ENCODE results near the gene KLHL6. TPM values are rescaled to one million over a fixed set of nuclear protein-coding genes. Genes with fewer than 3 reads are reported as not detected.

Gene KLHL6
- total and polyA plus RNA-seq, 10 of the 15 experiments (the other 5 are each of a cell fraction or from before 2014, with no cell fraction given): 4.0 to 91.8 (median 24.4) TPM

DNA sequence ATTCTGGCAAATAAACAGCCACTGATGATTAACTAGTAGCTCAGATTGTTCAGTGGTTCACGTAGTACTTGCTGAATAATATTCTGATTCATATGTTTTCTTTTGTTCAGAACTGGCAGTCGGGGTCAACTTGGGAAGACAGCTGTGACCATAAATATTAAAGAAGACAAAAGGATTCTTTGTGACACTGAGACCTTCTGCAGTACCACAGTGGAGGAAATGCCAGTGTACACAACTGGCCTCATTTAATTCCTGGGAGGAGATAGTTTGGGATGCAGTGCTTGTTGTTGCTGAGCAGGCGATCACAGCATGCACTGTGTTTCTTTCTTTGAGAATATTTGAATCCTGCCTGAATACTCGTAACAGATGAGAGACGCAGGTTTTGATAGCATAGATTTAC lies 100.4 kb downstream of the KLHL6 start:
- ATAC-seq (no peak), FAIRE-seq (no peak), DNase-seq (ENCODE audit: low read depth, low spot score) (no peak)
- SMC1A ChIA-PET (ENCODE audit: uncharacterized antibody, unreplicated experiment): no interaction called here
- POLR2A ChIA-PET: no interaction called here
- in situ Hi-C loops (cut with MboI) (no loop called here), intact Hi-C loops (cut with micrococcal nuclease; ENCODE audit: unreplicated experiment) (no loop called here)
- Histone ChIP-seq H3K36me3 (ENCODE audit: control insufficient read depth in 2 of 2, insufficient read depth in 2 of 2, low read length in 1 of 2) (no peaks in the 10 kb centered on the region), H4K20me1 (ENCODE audit: control insufficient read depth, insufficient read depth) (no peaks in the 10 kb centered on the region), H3K4me3 (no peak overlapping the region), H3K27ac (ENCODE audit: control insufficient read depth, insufficient read depth) (no peak overlapping the region), H3K4me1 (ENCODE audit: control insufficient read depth, insufficient read depth, low read length) (no peaks in the 10 kb centered on the region), H3K27me3 (replicated peaks in 1 of 2; ENCODE audit: control insufficient read depth in 2 of 2, insufficient read depth in 2 of 2, low read length in 1 of 2) (no peaks in the 10 kb centered on the region), H3K4me2 (ENCODE audit: control insufficient read depth, insufficient read depth) (no peak overlapping the region), H3K9ac (ENCODE audit: control insufficient read depth, insufficient read depth, low read length) (no peak overlapping the region), H3K9me3 (replicated peaks; ENCODE audit: control insufficient read depth, insufficient read depth, low read length) (no peaks in the 10 kb centered on the region), H3K79me2 (ENCODE audit: control insufficient read depth, insufficient read depth, low read length) (no peaks in the 10 kb centered on the region), H2AFZ (ENCODE audit: control insufficient read depth, low read depth, low read length) (no peak overlapping the region)
- WGBS (ENCODE audit: insufficient coverage, insufficient replicate concordance, low lambda C conversion rate, missing lambda C conversion rate): 68% methylated on average over 5 of the region's 5 CpGs
- CTCF ChIA-PET: interaction anchor here (0.6 kb wide), 1 partner anchor 28 kb away, joined by 3 read pairs; no protein-coding TSS in a partner anchor
- BruUV-seq (replicated peaks): no TSS peak
- no peak for TF ChIP-seq IRF4 (IDR thresholded peaks at IDR 0.05; ENCODE audit: low read depth, low read length)
- TF ChIP-seq SMAD1 (IDR thresholded peaks at IDR 0.05; ENCODE audit: low read depth, partially characterized antibody): no peak
- no peak for TF ChIP-seq MEF2B (IDR thresholded peaks at IDR 0.05; ENCODE audit: partially characterized antibody, poor library complexity, severe bottlenecking)
- no peak for TF ChIP-seq CHD1 (IDR thresholded peaks at IDR 0.05; ENCODE audit: low read depth, low read length)
- RAD21 ChIA-PET (ENCODE audit: unreplicated experiment): no interaction called here

DNA sequence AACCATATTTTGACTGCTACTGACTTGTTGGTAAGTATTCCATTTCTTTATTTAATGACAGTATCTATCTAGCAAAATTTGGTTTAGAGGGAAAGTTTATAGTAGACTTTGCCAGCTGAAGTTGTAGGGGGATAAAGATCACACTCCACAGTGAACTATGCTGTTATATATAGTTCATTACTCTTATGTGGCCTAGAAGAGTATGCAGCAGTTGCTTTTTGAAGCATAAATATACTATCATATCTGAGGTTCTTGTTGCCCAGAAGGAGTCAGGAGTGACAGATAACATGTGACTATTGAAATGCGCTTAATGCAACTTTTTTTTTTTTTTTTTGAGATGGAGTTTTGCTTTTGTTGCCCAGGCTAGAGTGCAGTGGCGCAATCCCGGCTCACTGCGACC lies 101.4 kb downstream of the KLHL6 start:
- H3K4me3 ChIP-seq: no peak overlapping the region
- no peak overlapping the region for H3K4me2 ChIP-seq (ENCODE audit: control insufficient read depth, insufficient read depth)
- H3K27ac ChIP-seq (ENCODE audit: control insufficient read depth, insufficient read depth): no peak overlapping the region
- WGBS (ENCODE audit: insufficient coverage, insufficient replicate concordance, low lambda C conversion rate, missing lambda C conversion rate): 70% methylated on average over 4 of the region's 4 CpGs
- BruUV-seq (replicated peaks): no TSS peak
- CTCF ChIA-PET: no interaction called here
- intact Hi-C loops (cut with micrococcal nuclease; ENCODE audit: unreplicated experiment): no loop called here
- FAIRE-seq (no peak), ATAC-seq (no peak), DNase-seq (ENCODE audit: low read depth, low spot score) (no peak)
- in situ Hi-C loops (cut with MboI): no loop called here
- H3K4me1 ChIP-seq (ENCODE audit: control insufficient read depth, insufficient read depth, low read length): no peaks in the 10 kb centered on the region
- SMC1A ChIA-PET (ENCODE audit: uncharacterized antibody, unreplicated experiment): no interaction called here
- no peak overlapping the region for H2AFZ ChIP-seq (ENCODE audit: control insufficient read depth, low read depth, low read length)
- H3K9me3 ChIP-seq (replicated peaks; ENCODE audit: control insufficient read depth, insufficient read depth, low read length): no peaks in the 10 kb centered on the region
- H3K79me2 ChIP-seq (ENCODE audit: control insufficient read depth, insufficient read depth, low read length): no peaks in the 10 kb centered on the region
- no peaks in the 10 kb centered on the region for H4K20me1 ChIP-seq (ENCODE audit: control insufficient read depth, insufficient read depth)
- RAD21 ChIA-PET (ENCODE audit: unreplicated experiment): no interaction called here
- H3K9ac ChIP-seq (ENCODE audit: control insufficient read depth, insufficient read depth, low read length): no peak overlapping the region
- no peaks in the 10 kb centered on the region for H3K36me3 ChIP-seq (ENCODE audit: control insufficient read depth in 2 of 2, insufficient read depth in 2 of 2, low read length in 1 of 2)
- POLR2A ChIA-PET: no interaction called here
- H3K27me3 ChIP-seq (replicated peaks in 1 of 2; ENCODE audit: control insufficient read depth in 2 of 2, insufficient read depth in 2 of 2, low read length in 1 of 2): peaks cover 0 to 5% of the 10 kb centered on the region in 2 experiments; a peak in 1 of 4 replicates
- no peak for TF ChIP-seq POLR2AphosphoS5 (IDR thresholded peaks at IDR 0.05; ENCODE audit: low read length)
- no peak for TF ChIP-seq NR2F1 (conservative IDR thresholded peaks at IDR 0.05)
- TF ChIP-seq IKZF1 (conservative IDR thresholded peaks at IDR 0.05): no peak
- TF ChIP-seq NBN (IDR thresholded peaks at IDR 0.05): no peak
- TF ChIP-seq SMC3 (IDR thresholded peaks at IDR 0.05; ENCODE audit: borderline replicate concordance, low read length): no peak
- no peak for TF ChIP-seq EP300 (IDR thresholded peaks at IDR 0.05; ENCODE audit: borderline replicate concordance in 1 of 2, control insufficient read depth in 1 of 2, low read depth in 2 of 2, low read length in 2 of 2)
- TF ChIP-seq BCL11A (IDR thresholded peaks at IDR 0.05; ENCODE audit: low read depth, low read length): no peak
- TF ChIP-seq ZZZ3 (IDR thresholded peaks at IDR 0.05; ENCODE audit: control insufficient read depth, insufficient read length, low read depth): no peak
- TF ChIP-seq ATF7 (IDR thresholded peaks at IDR 0.05; ENCODE audit: low read depth): no peak
- no peak for TF ChIP-seq SREBF2 (IDR thresholded peaks at IDR 0.05; ENCODE audit: low read length)
- no peak for TF ChIP-seq HDAC2 (IDR thresholded peaks at IDR 0.05)
- TF ChIP-seq, protein P1, sequence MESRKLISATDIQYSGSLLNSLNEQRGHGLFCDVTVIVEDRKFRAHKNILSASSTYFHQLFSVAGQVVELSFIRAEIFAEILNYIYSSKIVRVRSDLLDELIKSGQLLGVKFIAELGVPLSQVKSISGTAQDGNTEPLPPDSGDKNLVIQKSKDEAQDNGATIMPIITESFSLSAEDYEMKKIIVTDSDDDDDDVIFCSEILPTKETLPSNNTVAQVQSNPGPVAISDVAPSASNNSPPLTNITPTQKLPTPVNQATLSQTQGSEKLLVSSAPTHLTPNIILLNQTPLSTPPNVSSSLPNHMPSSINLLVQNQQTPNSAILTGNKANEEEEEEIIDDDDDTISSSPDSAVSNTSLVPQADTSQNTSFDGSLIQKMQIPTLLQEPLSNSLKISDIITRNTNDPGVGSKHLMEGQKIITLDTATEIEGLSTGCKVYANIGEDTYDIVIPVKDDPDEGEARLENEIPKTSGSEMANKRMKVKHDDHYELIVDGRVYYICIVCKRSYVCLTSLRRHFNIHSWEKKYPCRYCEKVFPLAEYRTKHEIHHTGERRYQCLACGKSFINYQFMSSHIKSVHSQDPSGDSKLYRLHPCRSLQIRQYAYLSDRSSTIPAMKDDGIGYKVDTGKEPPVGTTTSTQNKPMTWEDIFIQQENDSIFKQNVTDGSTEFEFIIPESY (IDR thresholded peaks at IDR 0.05): no peak
- TF ChIP-seq SRF (IDR thresholded peaks at IDR 0.05; ENCODE audit: low read depth in 2 of 2, low read length in 2 of 2): no peak
- TF ChIP-seq, protein P2, sequence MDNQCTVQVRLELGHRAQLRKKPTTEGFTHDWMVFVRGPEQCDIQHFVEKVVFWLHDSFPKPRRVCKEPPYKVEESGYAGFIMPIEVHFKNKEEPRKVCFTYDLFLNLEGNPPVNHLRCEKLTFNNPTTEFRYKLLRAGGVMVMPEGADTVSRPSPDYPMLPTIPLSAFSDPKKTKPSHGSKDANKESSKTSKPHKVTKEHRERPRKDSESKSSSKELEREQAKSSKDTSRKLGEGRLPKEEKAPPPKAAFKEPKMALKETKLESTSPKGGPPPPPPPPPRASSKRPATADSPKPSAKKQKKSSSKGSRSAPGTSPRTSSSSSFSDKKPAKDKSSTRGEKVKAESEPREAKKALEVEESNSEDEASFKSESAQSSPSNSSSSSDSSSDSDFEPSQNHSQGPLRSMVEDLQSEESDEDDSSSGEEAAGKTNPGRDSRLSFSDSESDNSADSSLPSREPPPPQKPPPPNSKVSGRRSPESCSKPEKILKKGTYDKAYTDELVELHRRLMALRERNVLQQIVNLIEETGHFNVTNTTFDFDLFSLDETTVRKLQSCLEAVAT (IDR thresholded peaks at IDR 0.05): no peak
- no peak for TF ChIP-seq LARP7 (IDR thresholded peaks at IDR 0.05)
